HG02763 (cell line): ENCODE results near the gene CMIP.

Experiments
- ATAC-seq: cut with Tn5 transposase; IDR thresholded peaks from one replicate; pipeline ENCODE4 v1.9.1; 2021; ENCODE audit warnings: mild to moderate bottlenecking, moderate library complexity; ENCODE audit not compliant: unreplicated experiment

CMIP gene

DNA sequence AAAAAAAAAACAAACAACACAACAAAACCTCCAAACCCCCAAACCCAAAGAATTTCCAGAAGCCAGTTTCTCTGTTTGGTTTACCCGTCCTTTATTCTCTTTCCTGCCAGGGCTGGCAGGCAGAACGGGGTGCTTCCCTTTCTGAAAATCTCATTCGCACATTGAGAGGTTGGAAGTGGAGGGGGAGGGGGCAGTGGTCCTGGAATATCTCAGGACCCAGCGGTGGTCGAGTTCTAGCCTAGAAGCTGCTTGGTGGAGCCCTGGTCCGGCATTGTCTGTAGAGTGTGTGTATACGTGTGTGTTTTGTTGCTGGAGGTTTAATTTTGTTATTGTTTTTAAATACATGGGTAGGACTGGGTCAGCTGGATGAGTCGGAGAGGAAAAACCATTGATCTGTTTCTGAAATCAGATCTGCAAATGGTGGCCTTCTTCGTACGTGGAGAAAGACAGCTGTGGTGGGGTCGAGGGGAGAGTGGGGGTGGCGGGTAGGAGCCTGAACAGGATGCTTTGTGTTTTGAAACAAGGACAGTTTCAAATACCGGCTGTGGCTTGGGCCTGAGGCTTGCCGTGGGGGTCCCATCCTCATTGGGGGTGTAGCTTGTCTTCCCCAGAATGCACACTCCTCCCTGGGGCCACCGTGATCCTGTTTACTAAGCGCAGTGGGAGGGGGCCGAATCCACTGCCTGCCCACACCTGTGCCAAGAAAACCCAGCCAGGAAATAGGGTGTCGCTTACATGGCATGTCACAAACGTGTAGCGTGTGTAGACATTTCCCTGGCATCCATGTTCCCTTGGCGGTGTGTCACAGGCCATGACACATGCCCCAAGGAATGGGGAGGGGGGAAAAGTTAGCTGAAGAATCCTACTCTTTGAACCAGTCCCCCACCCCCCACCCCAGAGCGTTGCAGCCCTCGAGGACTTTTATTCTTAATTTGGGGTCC lies 1.6 kb downstream of the CMIP start:
- ATAC-seq, result no peak

DNA sequence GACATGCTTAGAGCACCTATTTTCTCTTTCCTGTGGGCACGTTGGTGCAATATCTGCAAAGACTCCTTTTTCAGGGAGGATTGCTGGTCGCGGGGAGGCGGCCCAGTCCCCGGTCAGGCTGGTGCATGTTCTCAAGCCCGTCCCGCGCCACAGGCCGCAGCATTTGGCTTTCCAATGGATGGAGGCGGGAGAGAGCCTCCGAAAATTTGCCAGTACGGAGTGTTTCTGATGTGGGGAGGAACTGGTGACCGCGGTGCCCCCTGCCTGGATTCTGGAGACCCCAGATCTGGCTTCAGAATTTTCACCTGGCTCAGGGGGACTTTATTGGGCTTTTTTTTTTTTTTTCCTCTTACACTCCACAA lies 2.3 kb downstream of the CMIP start:
- ATAC-seq, result no peak

DNA sequence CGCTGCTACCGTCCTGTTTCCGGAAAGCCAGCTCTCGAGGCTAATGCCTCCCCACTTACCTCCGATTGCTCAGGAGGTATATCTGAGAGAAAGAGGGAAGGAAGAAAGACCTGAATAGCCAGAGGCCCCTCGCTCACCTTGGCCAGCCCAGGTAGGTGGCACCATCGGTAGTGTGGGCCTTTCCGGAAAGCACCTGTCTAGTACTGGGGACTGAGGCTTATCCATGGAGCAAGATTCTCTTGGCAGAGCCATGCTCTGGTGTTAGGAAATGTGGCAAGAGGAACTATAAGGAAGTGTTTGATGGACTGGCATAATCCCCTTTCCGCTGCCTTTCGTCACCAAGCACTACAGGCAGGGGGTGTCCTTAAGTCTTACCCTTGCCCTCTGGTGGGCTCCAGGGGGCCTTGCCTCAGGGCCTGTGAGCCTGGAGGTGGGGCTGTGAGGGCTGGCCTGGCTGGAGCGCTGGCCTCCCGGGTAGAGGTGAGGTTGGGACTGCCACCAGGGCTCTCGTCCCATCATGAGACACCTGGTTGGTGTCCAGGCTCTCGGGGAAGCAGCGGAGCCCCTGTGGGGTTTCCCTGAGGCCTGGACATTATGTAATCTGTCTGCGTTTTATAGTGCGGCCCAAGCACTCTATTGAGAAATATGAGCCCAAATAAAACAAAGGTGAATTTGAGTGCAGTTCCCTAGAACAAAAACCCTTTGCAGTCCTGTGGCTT lies 2.9 kb downstream of the CMIP start:
- no peak for ATAC-seq

DNA sequence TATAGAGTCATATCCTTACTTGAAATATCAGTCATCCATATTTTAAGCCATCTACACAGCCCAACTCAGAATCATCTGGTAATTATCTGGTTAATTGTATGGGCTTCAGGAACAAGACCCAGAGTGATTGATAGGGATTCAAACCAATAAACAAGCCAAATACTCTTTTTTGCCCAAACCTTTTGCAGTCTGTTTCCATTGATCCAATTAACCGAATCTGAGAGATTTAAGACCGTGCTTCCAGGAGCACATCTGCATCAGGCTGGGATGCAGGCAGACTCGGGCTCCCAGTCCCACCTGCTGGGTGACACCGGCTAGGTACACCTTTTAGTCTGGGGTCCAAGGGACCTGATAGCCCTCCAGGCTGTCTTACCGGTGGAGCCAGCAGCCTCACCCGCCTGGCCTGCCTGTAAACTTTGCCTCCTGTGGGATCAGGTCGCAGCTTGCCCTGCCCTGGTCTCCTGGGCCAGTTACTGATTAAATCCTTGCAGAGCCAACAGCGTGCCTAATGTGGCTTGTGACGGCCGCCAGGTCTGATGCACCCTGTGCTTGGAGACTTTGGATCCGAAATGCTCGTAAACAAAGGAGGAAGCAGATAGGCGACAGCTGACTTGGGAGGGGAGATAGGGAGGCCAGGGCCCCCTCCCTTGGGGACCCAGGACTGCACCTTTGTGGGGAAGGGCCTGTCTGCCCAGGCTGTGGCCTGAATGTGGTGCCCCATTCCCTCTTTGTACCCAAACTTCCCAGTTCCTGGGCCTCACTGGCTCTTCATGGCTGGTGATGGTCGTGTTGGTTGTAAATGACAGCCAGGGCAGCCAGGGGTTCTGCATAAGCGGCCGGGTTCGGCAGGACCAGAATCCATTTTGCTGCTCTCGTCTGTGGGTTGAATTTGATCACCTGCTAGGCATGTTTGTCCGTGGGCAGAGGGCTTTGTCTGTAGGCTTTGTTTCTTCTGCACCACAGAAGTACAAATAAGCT lies 3.8 kb downstream of the CMIP start:
- ATAC-seq, result no peak

DNA sequence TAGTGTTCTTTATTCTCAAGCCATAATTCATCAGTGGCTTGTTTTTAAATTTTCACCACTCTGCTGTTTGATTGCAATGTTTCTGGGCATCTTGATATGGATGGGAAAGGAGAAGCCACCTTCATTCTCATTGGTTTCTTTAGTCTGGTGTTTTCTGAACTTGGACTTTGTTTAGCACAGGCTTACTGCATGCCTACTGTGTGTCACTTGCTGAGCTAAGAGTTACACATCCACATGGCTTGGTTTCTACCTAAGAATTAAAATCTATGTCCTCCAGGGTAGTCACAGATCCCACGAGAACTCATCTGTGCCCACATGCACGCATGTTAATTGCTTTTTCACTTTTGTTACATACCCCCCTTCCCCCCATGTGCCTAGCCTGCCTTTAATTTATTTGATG lies 4.6 kb downstream of the CMIP start:
- no peak for ATAC-seq

DNA sequence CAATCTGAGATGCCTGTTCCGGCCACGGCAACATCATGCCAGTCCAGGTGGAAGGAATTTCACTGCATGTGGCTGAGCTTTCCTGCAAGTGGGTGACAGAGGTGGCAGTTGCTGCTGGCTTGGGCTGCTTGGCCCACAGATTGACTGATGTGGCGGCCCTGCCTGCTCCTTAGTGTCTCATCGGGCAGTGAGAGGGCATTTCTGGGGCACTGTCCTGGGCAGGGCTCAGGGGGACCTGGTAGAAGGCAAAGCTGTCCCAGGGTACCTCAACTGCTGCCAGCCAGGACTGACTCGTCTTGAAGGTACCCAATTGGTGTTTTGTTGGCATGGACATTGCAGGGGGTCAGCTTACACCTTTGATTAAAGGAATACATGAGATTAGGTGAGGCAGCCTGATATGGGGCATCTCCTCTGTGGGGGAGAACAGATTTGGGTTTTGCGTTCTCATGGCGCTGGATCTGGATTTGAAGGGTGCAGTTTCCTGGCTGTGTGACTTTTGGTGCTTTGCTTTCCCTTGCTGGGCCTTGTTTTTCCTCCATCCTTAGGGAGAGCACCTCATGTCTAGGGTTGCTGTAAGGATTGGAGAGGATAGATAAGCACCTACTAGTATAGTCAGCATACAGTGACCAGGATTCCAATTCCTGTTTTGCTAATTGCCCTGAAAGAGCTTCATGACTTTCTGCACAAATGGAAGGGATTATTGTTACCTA lies 5.4 kb downstream of the CMIP start:
- ATAC-seq, result no peak

DNA sequence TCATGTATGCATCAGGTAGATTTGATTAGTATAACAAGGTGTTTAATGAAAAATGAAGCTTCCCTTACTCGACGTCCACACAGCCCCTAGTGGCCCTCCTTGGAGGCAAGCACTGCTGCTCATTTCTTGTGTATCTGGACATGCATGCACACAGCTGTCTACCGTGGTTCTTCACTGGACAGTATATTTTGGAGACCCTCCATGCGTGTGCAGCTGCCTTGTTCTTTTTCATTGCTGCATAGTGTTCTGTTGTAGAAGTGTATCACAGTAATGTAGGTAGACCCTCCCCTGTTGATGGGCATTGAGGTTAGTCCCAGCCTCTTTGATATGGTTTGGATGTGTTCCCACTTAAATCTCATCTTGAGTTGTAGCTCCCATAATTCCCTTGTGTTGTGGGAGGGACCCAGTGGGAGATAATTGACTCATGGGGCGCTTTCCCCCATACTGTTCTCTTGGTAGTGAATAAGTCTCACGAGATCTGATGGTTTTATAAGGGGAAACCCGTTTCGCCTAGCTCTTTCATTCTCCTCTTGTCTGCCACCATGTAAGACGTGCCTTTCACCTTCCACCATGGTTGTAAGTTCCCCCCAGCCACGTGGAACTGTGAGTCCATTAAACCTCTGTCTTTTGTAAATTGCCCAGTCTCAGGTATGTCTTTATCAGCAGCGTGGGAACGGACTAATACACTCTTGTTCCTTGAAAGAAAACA lies 6.3 kb downstream of the CMIP start:
- ATAC-seq, result no peak

DNA sequence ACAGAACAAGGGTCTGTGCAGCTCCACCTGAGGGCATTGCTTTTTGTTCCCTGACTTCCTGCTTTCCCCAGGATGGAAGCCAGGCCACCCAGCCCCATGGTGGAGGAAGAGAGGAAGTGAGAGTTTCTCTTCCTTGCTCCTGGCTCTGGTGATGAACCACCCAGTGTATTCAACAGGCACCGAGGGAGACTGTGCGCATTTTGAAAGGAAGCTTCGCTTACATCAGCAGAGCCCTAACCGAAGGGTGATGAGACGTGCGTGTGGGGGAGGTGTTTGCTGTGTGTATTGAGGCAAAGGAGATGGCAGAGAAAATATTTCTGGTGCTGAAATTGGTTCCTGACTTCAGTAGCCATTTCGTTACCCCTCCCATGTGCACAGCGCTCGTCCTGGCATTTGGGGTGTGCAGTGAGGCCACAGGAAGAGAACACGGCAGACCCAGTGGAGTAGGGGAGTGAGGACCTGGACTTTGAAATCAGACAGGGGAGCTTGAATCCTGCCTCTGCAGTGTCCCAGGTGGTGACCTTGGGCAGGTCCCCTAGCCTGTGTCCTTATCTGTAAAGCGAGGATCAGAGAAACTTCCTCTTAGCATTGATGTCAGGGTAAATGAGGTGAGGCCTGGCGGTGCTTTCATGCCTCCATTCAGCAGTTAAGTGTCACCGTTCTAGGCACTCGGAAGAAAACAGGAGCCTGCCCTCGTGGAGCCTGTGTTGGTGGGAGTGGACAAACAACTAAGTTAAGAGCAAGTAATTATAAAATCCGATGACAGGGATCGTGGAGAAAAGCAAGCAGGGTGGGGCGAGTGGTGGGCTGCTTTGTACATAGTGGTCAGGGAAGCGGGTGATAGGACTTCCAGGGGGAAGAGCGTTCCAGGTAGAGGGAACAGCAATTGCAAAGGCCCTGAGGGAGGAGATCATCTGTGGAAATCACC lies 7.4 kb downstream of the CMIP start:
- ATAC-seq, result no peak

DNA sequence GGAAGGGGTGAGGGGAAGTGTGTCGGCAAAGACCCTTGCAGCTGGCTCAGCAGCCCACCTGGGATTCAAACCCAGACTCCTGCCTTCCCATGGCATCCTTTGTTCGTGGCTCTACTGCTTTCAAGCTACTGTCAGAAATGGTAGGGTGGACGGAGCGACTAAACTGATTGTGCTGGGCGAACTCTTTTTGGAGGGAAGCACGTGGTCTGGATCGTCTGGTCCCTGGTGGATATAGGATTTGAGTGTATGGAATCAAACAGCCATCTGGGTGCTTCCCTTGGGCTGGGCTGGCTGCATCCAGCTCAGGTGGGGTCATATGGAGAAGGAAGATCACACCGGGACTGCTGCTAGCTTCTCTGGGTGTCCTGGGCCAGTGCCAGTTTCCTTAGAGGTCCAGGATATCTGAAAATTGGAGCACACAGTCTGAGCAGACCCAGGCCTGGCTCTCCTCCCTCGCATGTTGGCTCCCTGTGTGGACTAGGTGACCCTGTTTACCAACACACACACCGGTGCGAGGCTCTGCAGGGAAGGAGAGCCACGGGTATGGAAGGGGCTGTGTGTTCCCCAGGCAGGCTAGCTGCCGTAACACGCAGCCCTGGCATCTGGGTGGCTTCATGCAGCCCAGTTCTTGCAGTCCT lies 8.6 kb downstream of the CMIP start:
- ATAC-seq, result no peak

DNA sequence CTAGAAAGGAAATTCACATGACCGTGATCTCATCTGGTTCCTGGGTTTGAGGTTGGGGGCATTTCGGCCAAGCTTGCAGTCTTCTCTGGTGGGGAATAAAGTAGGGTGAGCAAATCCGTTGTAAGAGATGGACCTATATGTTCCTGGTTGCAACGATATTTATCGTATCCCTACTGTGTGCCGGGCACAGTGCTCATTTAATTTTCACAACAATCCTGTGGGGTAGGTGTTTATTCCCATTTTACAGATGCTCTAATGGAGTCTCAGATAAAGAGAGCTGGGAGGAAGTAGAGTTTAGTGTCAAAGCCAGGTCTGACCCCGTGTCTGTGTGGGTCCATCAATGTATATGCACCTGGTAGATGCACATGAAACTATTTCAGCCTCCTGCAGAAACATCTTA lies 9.4 kb downstream of the CMIP start:
- no peak for ATAC-seq

DNA sequence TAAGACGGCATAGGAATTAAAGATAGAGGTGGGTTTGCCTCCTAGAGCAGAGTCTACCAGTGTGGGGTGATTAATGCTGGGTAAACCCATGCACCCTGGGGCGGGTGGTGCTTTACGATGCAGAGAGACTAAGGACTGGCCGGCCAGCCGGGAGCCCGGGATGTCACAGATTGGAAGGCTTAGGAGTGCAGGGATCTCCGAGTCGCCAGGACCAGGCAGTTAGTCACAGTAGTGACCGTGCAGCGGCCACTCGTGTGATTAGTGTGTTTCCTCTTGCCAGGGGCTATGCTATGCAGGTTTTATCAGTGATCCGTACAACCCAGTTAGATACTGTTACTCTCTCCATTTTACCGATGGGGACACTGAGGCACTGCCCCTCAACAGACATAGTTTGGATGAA lies 10.4 kb downstream of the CMIP start:
- no peak for ATAC-seq

DNA sequence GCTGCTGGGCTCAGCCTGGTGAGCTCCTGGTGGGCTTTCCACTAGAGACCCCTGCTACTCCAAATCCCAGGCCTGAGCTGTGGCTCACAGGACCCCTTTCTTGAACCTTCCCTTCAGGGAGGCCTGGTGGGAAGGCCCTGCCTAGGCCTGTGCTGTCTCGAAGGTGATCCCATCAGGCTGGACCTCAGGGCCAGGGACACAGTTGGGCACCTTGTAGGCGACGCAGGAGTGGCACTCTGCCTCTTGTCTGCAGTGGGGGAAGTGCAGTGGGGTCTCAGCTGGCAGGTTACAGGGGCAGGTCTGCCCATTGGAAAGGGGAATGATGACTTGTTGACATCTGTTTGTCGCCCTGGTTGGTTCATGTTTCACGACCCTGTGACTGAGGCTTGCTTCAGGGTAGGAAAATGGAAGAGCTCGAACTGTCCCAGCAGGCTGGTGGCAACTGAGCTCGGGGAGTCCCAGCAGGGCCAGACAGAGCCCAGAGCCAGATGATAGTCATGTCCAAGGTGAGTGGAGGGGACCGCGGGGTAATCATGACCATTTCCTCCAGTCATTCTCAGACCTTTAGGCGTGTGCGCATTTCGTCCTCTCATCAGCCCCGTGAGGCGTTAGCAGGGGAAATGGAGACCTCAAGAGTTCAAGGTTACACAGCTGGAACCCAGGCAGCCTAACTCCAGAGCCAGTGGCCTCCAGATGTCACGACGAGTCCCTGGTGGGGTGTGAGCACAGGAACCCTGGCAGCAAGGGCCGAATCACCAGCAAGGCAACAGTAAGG lies 11.3 kb downstream of the CMIP start:
- no peak for ATAC-seq

DNA sequence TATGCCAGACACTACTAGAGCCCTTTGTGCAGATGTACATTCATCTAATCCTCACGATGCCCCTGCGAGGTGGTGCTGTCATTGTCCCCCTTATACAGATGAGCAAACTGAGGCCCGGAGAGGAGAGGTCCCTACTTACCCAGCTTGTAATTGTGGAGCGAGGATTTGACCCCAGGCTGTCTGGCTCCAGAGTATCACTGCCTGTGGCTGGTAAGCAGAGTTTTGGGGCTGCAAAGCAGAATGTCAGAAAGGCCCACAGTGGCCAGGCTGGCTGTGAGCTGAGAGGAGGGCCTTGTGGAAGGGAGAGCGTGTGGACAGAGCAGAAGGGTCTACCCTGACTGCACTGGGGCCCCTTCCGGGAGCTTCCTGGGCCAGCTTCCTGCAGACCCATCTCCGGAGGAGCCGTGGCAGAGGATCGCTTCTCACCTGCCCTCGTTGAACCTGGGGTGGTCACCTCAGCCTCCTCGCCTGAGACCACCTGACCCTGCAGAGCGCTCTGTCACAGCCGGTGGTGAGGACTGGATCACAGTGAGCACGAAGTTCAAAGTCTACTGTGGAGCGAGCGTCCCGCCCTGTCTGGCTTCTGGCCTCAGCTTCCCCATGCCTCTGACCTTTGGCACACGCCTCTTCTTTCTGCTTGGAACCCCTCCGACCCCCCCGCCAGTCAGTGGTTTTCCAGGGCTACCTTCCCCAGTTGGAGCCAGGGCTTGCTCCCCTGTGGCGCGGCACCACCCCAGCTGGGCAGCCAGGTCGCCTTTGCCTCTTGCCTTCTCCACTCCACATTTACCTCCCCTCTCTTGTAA lies 12.1 kb downstream of the CMIP start:
- no peak for ATAC-seq

DNA sequence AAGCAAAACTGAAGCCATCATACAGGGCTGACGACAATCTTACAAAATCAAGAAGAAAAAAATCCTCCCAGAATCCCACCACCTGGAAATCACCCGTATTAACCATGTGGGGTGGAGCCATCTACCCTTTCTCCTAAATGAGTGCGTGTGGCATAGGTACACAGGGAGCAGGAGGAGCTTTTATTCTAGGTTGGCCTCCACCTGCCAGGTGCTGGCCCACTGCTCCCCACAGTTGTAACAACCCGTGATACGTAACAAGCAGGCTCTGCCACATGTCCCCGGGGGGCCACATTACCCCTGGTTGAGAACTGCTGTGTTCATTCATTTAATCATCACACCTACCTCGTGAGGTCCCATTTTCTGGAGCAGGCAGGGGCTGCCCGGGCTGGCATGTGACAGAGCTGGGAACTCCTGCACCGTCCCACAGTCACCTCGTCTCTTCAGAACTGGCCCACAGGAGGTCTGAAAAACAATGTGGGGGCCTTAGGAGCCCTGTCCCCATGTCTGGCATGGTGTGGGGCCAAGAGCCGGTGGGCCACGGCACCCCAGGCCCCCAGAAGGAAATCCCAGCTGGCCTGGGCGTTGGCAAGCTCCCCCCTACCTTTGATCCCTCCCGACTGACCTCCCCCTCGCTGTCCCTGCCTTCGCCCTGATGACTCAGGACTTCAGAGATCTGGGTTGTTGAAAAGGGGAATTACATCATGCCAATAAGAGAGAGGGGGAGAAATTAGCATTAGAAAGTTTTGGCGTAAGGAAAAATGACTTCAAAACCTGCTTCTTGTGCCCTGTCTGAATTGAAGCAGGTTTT lies 12.9 kb downstream of the CMIP start:
- no peak for ATAC-seq

DNA sequence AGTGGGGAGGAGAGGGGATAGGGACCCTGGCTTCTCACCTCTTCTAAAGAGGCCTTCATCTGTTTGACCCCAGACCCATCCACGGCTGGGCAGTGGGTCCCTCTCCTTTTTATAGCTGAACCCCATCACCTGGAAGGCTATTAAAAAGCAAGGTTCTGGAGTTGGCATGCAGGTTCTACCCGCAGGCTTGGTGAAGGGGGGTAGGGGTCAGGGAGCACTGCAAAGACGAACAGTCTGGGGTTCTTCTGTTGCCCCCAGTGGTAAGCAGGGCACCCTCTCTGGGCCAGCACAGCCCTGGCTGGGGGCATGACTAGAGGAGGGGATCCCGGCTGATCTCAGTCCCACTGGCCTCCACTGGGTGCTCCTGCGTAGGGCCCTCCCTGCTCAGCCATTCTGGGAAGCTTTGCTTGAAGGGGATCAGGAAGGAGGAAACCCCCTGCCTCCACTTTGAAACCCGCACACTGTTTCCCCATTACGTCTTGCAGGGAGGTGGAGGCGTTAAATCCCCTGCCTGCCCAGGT lies 13.6 kb downstream of the CMIP start:
- no peak for ATAC-seq
